Nephron (organoid): ENCODE data around the gene NRSN1.
A peak's percentile ranks its signal among the peaks of the same experiment; 100 is the strongest.
"Not testable (repeated sequence)": the region's sequence is repeated elsewhere in the genome, so short reads cannot be mapped to it uniquely, and the experiment has no call there.

ENCODE experiments used
- H3K27ac Mint-ChIP-seq, 3 experiments: 2 replicates each; pipeline ENCODE4 v1.8.0; 2020; ENCODE audit warnings: mixed read lengths in 3 of 3, mild to moderate bottlenecking in 2 of 3, moderate library complexity in 1 of 3
- H3K27me3 Mint-ChIP-seq: 2 replicates; pipeline ENCODE4 v1.8.0; 2021; ENCODE audit warnings: low read depth, mild to moderate bottlenecking, moderate library complexity, mixed read lengths
- H3K36me3 Mint-ChIP-seq: 2 replicates; pipeline ENCODE4 v1.8.0; 2020; ENCODE audit warnings: low read depth, mixed read lengths
- H3K4me1 Mint-ChIP-seq: 2 replicates; pipeline ENCODE4 v1.8.0; 2020; ENCODE audit warnings: mixed read lengths
- H3K4me3 Mint-ChIP-seq, 3 experiments: 2 replicates each; pipeline ENCODE4 v1.8.0; 2020; ENCODE audit warnings: mild to moderate bottlenecking in 3 of 3, mixed read lengths in 3 of 3, moderate library complexity in 2 of 3
- H3K9me3 Mint-ChIP-seq: 2 replicates; pipeline ENCODE4 v1.8.0; 2020; ENCODE audit warnings: mixed read lengths
- CTCF ChIP-seq, 3 experiments: fragments of 200-600 bp; sonication (generic); IDR thresholded peaks; one replicate each; pipeline ENCODE4 v1.5.0; 2021; ENCODE audit warnings: antibody characterized with exemption in 3 of 3; ENCODE audit not compliant: unreplicated experiment in 3 of 3

Gene NRSN1

GRCh38 chr6:24126586-24127192 lies 674 bp downstream of the NRSN1 start:
- Mint-ChIP-seq H3K4me3 (peak overlapping the region; percentile 70 to 76 (median 75)), H3K36me3 (no peaks in the 10 kb centered on the region), H3K9me3 (no peaks in the 10 kb centered on the region), H3K27me3 (peaks cover 24% of the 10 kb centered on the region), H3K4me1 (peaks cover 7% of the 10 kb centered on the region), H3K27ac (no peak overlapping the region)
- TF ChIP-seq CTCF (IDR thresholded peaks at IDR 0.05; ENCODE audit: unreplicated experiment in 3 of 3) = no peak

- no peaks in the 10 kb centered on the region for H3K9me3 Mint-ChIP-seq
- no peak overlapping the region for H3K4me3 Mint-ChIP-seq
- no peak overlapping the region for H3K27ac Mint-ChIP-seq
- no peaks in the 10 kb centered on the region for H3K36me3 Mint-ChIP-seq
- peaks cover 20% of the 10 kb centered on the region for H3K27me3 Mint-ChIP-seq
- TF ChIP-seq CTCF (IDR thresholded peaks at IDR 0.05; ENCODE audit: unreplicated experiment in 3 of 3) = no peak
- peaks cover 7% of the 10 kb centered on the region for H3K4me1 Mint-ChIP-seq
These were observed 1.3 kb downstream of the NRSN1 start for GRCh38 chr6:24127316-24127715.

GRCh38 chr6:24131751-24132150 lies 5.7 kb downstream of the NRSN1 start:
- Mint-ChIP-seq H3K4me3 (no peak overlapping the region), H3K9me3 (no peaks in the 10 kb centered on the region), H3K27me3 (peaks cover 11% of the 10 kb centered on the region), H3K4me1 (no peaks in the 10 kb centered on the region), H3K27ac (no peak overlapping the region), H3K36me3 (no peaks in the 10 kb centered on the region)
- no peak for TF ChIP-seq CTCF (IDR thresholded peaks at IDR 0.05; ENCODE audit: unreplicated experiment in 3 of 3)

GRCh38 chr6:24139080-24139479 lies 13.1 kb downstream of the NRSN1 start:
- no peaks in the 10 kb centered on the region for H3K9me3 Mint-ChIP-seq
- TF ChIP-seq CTCF (IDR thresholded peaks at IDR 0.05; ENCODE audit: unreplicated experiment in 3 of 3) = no peak
- peaks cover 6% of the 10 kb centered on the region for H3K4me1 Mint-ChIP-seq
- peaks cover 20% of the 10 kb centered on the region for H3K27me3 Mint-ChIP-seq
- H3K27ac Mint-ChIP-seq = no peak overlapping the region
- H3K4me3 Mint-ChIP-seq = no peak overlapping the region
- no peaks in the 10 kb centered on the region for H3K36me3 Mint-ChIP-seq

GRCh38 chr6:24139639-24140038 lies 13.6 kb downstream of the NRSN1 start:
- Mint-ChIP-seq H3K4me1 (peaks cover 6% of the 10 kb centered on the region), H3K27ac (no peak overlapping the region), H3K9me3 (no peaks in the 10 kb centered on the region), H3K27me3 (peaks cover 18% of the 10 kb centered on the region), H3K36me3 (no peaks in the 10 kb centered on the region), H3K4me3 (no peak overlapping the region)
- no peak for TF ChIP-seq CTCF (IDR thresholded peaks at IDR 0.05; ENCODE audit: unreplicated experiment in 3 of 3)

GRCh38 chr6:24140591-24140990 lies 14.6 kb downstream of the NRSN1 start:
- H3K4me1 Mint-ChIP-seq = peaks cover 6% of the 10 kb centered on the region
- peaks cover 18% of the 10 kb centered on the region for H3K27me3 Mint-ChIP-seq
- no peak overlapping the region for H3K4me3 Mint-ChIP-seq
- H3K9me3 Mint-ChIP-seq = no peaks in the 10 kb centered on the region
- peak overlapping the region in 1 of 3 experiments; percentile 1 for H3K27ac Mint-ChIP-seq
- no peaks in the 10 kb centered on the region for H3K36me3 Mint-ChIP-seq
- TF ChIP-seq CTCF (IDR thresholded peaks at IDR 0.05; ENCODE audit: unreplicated experiment in 3 of 3) = no peak

GRCh38 chr6:24142733-24143132 lies 16.7 kb downstream of the NRSN1 start:
- not testable (repeated sequence) for H3K36me3 Mint-ChIP-seq, H3K4me1 Mint-ChIP-seq, H3K9me3 Mint-ChIP-seq, H3K27ac Mint-ChIP-seq, H3K4me3 Mint-ChIP-seq
- peaks cover 17% of the 10 kb centered on the region for H3K27me3 Mint-ChIP-seq
